GM23338 (cell line): Measurements from ENCODE around the gene KRTAP5-3.

Experiments
- CREB1 ChIP-seq: fragments of 250-450 bp; sonication (Bioruptor Pico); IDR thresholded peaks from 2 replicates; pipeline ENCODE4 v1.5.0; 2020; ENCODE audit warnings: low read depth, mild to moderate bottlenecking, moderate library complexity
- CTCF ChIP-seq, 2 experiments: fragments of 200-600 bp in 1 of 2; sonication (generic) in 1 of 2; conservative IDR thresholded peaks; 2 replicates each; pipeline versions ENCODE4 v1.5.1 to v1.6.1; 2016 to 2017; ENCODE audit warnings: antibody characterized with exemption in 2 of 2, low read depth in 2 of 2, mild to moderate bottlenecking in 2 of 2, moderate library complexity in 1 of 2
- ETS1 ChIP-seq: IDR thresholded peaks from 2 replicates; pipeline ENCODE4 v1.6.1; 2016; ENCODE audit warnings: antibody characterized with exemption
- EZH2 ChIP-seq: fragments of 200-600 bp; sonication (generic); IDR thresholded peaks from one replicate; pipeline ENCODE4 v1.8.0; 2017; ENCODE audit warnings: antibody characterized with exemption, mild to moderate bottlenecking, low read depth; ENCODE audit not compliant: unreplicated experiment
- EZH2phosphoT487 ChIP-seq: fragments of 200-600 bp; sonication (generic); IDR thresholded peaks from one replicate; pipeline ENCODE4 v1.8.1; 2018; ENCODE audit warnings: antibody characterized with exemption; ENCODE audit not compliant: unreplicated experiment
- JUNB ChIP-seq: IDR thresholded peaks from one replicate; pipeline ENCODE4 v1.6.1; 2016; ENCODE audit warnings: antibody characterized with exemption; ENCODE audit not compliant: unreplicated experiment
- NANOG ChIP-seq: IDR thresholded peaks from 2 replicates; pipeline ENCODE4 v1.6.1; 2016; ENCODE audit warnings: antibody characterized with exemption, borderline replicate concordance
- POLR2AphosphoS5 ChIP-seq: IDR thresholded peaks from 2 replicates; pipeline ENCODE4 v1.6.1; 2016; ENCODE audit warnings: antibody characterized with exemption, low read depth
- REST ChIP-seq: IDR thresholded peaks from one replicate; pipeline ENCODE4 v1.6.1; 2018; ENCODE audit warnings: antibody characterized with exemption; ENCODE audit not compliant: unreplicated experiment
- STAT1 ChIP-seq: IDR thresholded peaks from one replicate; pipeline ENCODE4 v1.6.1; 2016; ENCODE audit warnings: antibody characterized with exemption; ENCODE audit not compliant: unreplicated experiment
- ZNF114 ChIP-seq: fragments of 250-450 bp; sonication (Bioruptor Pico); IDR thresholded peaks from 2 replicates; pipeline ENCODE4 v1.5.0; 2020; ENCODE audit warnings: mild to moderate bottlenecking, moderate library complexity
- ZNF331 ChIP-seq: fragments of 250-450 bp; sonication (Bioruptor Pico); IDR thresholded peaks from 2 replicates; pipeline ENCODE4 v1.5.0; 2020; ENCODE audit warnings: low read depth, mild to moderate bottlenecking, moderate library complexity
- ZNF462 ChIP-seq: fragments of 250-450 bp; sonication (Bioruptor Pico); IDR thresholded peaks from 2 replicates; pipeline ENCODE4 v1.5.0; 2020; ENCODE audit warnings: mild to moderate bottlenecking, moderate library complexity

- no peak for TF ChIP-seq REST
- TF ChIP-seq CTCF (conservative IDR thresholded peaks at IDR 0.05; ENCODE audit: low read depth in 2 of 2): no peak
- no peak for TF ChIP-seq JUNB
- TF ChIP-seq POLR2AphosphoS5: no peak
- no peak for TF ChIP-seq EZH2
- TF ChIP-seq EZH2phosphoT487: no peak
- no peak for TF ChIP-seq NANOG
- no peak for TF ChIP-seq ZNF114 (CRISPR knock-in tag)
- TF ChIP-seq CREB1: no peak
- no peak for TF ChIP-seq STAT1
- TF ChIP-seq ETS1: no peak
- no peak for TF ChIP-seq ZNF462 (CRISPR knock-in tag)
- no peak for TF ChIP-seq ZNF331 (CRISPR knock-in tag)
These were observed 15.6 kb downstream of the KRTAP5-3 start for GRCh38 chr11:1592628-1593027.
